HepG2 (cell line): ENCODE results near the gene AOX1. TPM values are rescaled to one million over a fixed set of nuclear protein-coding genes. Genes with fewer than 3 reads are reported as not detected.
A peak's percentile ranks its signal among the peaks of the same experiment; 100 is the strongest.

ENCODE experiments used
- AKAP8 ChIP-seq: sonication (generic); formaldehyde crosslinking; IDR thresholded peaks from 2 replicates; pipeline ENCODE4 v1.5.1; 2020; ENCODE audit warnings: mild to moderate bottlenecking, missing genetic modification reagents
- CSRNP1 ChIP-seq: sonication (generic); formaldehyde crosslinking; IDR thresholded peaks from 2 replicates; pipeline ENCODE4 v1.8.1; 2023; ENCODE audit warnings: mild to moderate bottlenecking, missing genetic modification reagents
- HNRNPH1 ChIP-seq: fragments of 200-400 bp; formaldehyde crosslinking; optimal IDR thresholded peaks from 2 replicates; pipeline ENCODE3; 2017; ENCODE audit warnings: mild to moderate bottlenecking, low read depth, low read length
- IRF9 ChIP-seq: sonication (generic); formaldehyde crosslinking; IDR thresholded peaks from 2 replicates; pipeline ENCODE4 v1.8.0; 2022; ENCODE audit warnings: missing genetic modification reagents, mild to moderate bottlenecking, borderline replicate concordance
- ISX ChIP-seq: sonication (generic); formaldehyde crosslinking; conservative IDR thresholded peaks from 2 replicates; pipeline ENCODE4 v1.5.0; 2020; ENCODE audit warnings: missing genetic modification reagents
- NFE2L1 ChIP-seq: sonication (generic); formaldehyde crosslinking; IDR thresholded peaks from 2 replicates; pipeline ENCODE4 v1.4.0; 2020; ENCODE audit warnings: missing genetic modification reagents, mild to moderate bottlenecking, borderline replicate concordance
- NFIB ChIP-seq: sonication (generic); formaldehyde crosslinking; IDR thresholded peaks from 2 replicates; pipeline ENCODE4 v1.9.0; 2021; ENCODE audit warnings: missing genetic modification reagents, mild to moderate bottlenecking, borderline replicate concordance
- NONO ChIP-seq, 2 experiments: fragments of 450-650 bp in 1 of 2; sonication (generic) in 1 of 2; formaldehyde crosslinking in 1 of 2; IDR thresholded peaks in 1 of 2; conservative IDR thresholded peaks in 1 of 2; 2 replicates each; pipeline versions ENCODE4 v1.6.1 to v1.8.0; 2017 to 2022; ENCODE audit warnings: mild to moderate bottlenecking in 1 of 2, missing genetic modification reagents in 1 of 2, moderate library complexity in 1 of 2
- PAWR ChIP-seq: sonication (generic); formaldehyde crosslinking; IDR thresholded peaks from 2 replicates; pipeline ENCODE4 v1.4.0; 2020; ENCODE audit warnings: missing genetic modification reagents, mild to moderate bottlenecking, borderline replicate concordance
- RBM39 ChIP-seq: fragments of 200-400 bp; formaldehyde crosslinking; IDR thresholded peaks from one replicate; pipeline ENCODE4 v1.6.1; 2018; ENCODE audit warnings: antibody characterized with exemption, mild to moderate bottlenecking, low read depth, low read length; ENCODE audit not compliant: poor library complexity, severe bottlenecking
- SKIL ChIP-seq: sonication (generic); formaldehyde crosslinking; IDR thresholded peaks from 2 replicates; pipeline ENCODE4 v1.8.0; 2022; ENCODE audit warnings: missing genetic modification reagents, mild to moderate bottlenecking, moderate library complexity, borderline replicate concordance
- TFDP1 ChIP-seq: IDR thresholded peaks from 2 replicates; pipeline ENCODE4 v1.6.1; 2016; ENCODE audit warnings: missing compliant biosample characterization, missing genetic modification reagents, borderline replicate concordance
- ZBTB2 ChIP-seq: sonication (generic); formaldehyde crosslinking; IDR thresholded peaks from 2 replicates; pipeline ENCODE4 v1.8.0; 2022; ENCODE audit warnings: low read depth, missing genetic modification reagents
- ZBTB25 ChIP-seq: IDR thresholded peaks from 2 replicates; pipeline ENCODE4 v1.6.1; 2018; ENCODE audit warnings: missing genetic modification reagents
- ZBTB8A ChIP-seq: sonication (generic); formaldehyde crosslinking; IDR thresholded peaks from 2 replicates; pipeline ENCODE4 v1.4.0; 2020; ENCODE audit warnings: mild to moderate bottlenecking, low read depth, missing genetic modification reagents, borderline replicate concordance
- ZNF317 ChIP-seq: sonication (generic); formaldehyde crosslinking; IDR thresholded peaks from 2 replicates; pipeline ENCODE4 v1.5.0; 2020; ENCODE audit warnings: mild to moderate bottlenecking, missing genetic modification reagents
- ZNF333 ChIP-seq: sonication (generic); formaldehyde crosslinking; IDR thresholded peaks from 2 replicates; pipeline ENCODE4 v1.4.0; 2020; ENCODE audit warnings: mild to moderate bottlenecking, missing genetic modification reagents, borderline replicate concordance
- ZNF563 ChIP-seq: sonication (generic); formaldehyde crosslinking; IDR thresholded peaks from 2 replicates; pipeline ENCODE4 v1.8.0; 2022; ENCODE audit warnings: mild to moderate bottlenecking, moderate library complexity, missing genetic modification reagents
- ZNF709 ChIP-seq: sonication (generic); formaldehyde crosslinking; IDR thresholded peaks from 2 replicates; pipeline ENCODE4 v1.5.0; 2020; ENCODE audit warnings: mild to moderate bottlenecking, missing genetic modification reagents
- polyA plus RNA-seq, 8 experiments: library from polyadenylated mRNA; depleted of rRNA in 3 of 8; stranded (reverse) in 7 of 8; unstranded in 1 of 8; fragments of >200 nt; fragmentation: Illumina TruSeq in 4 of 8; extraction: Trizol in 4 of 8; gene quantifications; 2 replicates each; pipeline versions ENCODE4 v1.2.1 to v1.2.3, GENCODE V29; 2011 to 2016; ENCODE audit warnings: low read depth in 4 of 8, missing spikeins in 1 of 8, mixed read lengths in 1 of 8; ENCODE audit not compliant: insufficient read depth in 1 of 8
- total RNA-seq, 5 experiments: library from RNA; depleted of rRNA; stranded (reverse); fragments of >200 nt; fragmentation: Illumina TruSeq; extraction: Trizol; gene quantifications; 2 replicates each; pipeline ENCODE4 v1.2.3, GENCODE V29; 2016; ENCODE audit warnings: low read depth in 1 of 5

The AOX1 gene
- total and polyA plus RNA-seq, 2 of the 13 experiments (the other 11 are each of a cell fraction or from before 2014, with no cell fraction given): 9.2 to 18.0 TPM

- TF ChIP-seq SKIL (CRISPR knock-in tag): no peak
- TF ChIP-seq IRF9 (CRISPR knock-in tag): no peak
- no peak for TF ChIP-seq ZBTB2 (CRISPR knock-in tag)
- TF ChIP-seq TFDP1 (CRISPR knock-in tag): peak; percentile 85
- TF ChIP-seq PAWR (CRISPR knock-in tag): no peak
- TF ChIP-seq CSRNP1 (CRISPR knock-in tag): no peak
- 0 out of 2 replicates have a peak, but pooled peaks have one; percentile 20 for TF ChIP-seq ZNF317 (CRISPR knock-in tag)
- no peak for TF ChIP-seq AKAP8
- TF ChIP-seq NFE2L1: no peak
- TF ChIP-seq ZBTB8A (CRISPR knock-in tag): no peak
- TF ChIP-seq ZNF563 (CRISPR knock-in tag): no peak
- TF ChIP-seq ZNF709 (CRISPR knock-in tag): 0 out of 2 replicates have a peak, but pooled peaks have one; percentile 51
- no peak for TF ChIP-seq NFIB (CRISPR knock-in tag)
- no peak for TF ChIP-seq NONO (IDR thresholded peaks at IDR 0.05)
- peak; percentile 76 for TF ChIP-seq NONO (CRISPR knock-in tag; conservative IDR thresholded peaks at IDR 0.05)
- TF ChIP-seq ZNF333 (CRISPR knock-in tag): no peak
- no peak for TF ChIP-seq HNRNPH1
- no peak for TF ChIP-seq ISX
- TF ChIP-seq RBM39: no peak
- no peak for TF ChIP-seq ZBTB25
Observed at GRCh38 chr2:200713003-200713703, 127.3 kb downstream of the AOX1 start (continued).
